Astrocyte (in vitro differentiated cells and primary cell): ENCODE measurements around the gene CYP4F2. TPM values are rescaled to one million over a fixed set of nuclear protein-coding genes. Genes with fewer than 3 reads are reported as not detected.

Experiments used
- DNase-seq: peaks from one replicate; pipeline ENCODE4 v3.0.0-alpha.2; 2010; ENCODE audit warnings: low read depth
- FAIRE-seq: peaks from 2 replicates; lab custom pipeline; 2011; peaks lifted over from hg19 to GRCh38; lab: Jason Lieb, UNC
- H2AFZ ChIP-seq: 2 replicates; pipeline ENCODE4 v1.6.0; 2012; ENCODE audit warnings: low read depth, low read length, inconsistent platforms
- H3K27ac ChIP-seq: 2 replicates; pipeline ENCODE4 v1.5.1; 2011; ENCODE audit warnings: low read depth, low read length, inconsistent platforms
- H3K27me3 ChIP-seq: 2 replicates; pipeline ENCODE4 v1.6.0; 2011; ENCODE audit warnings: low read length, inconsistent platforms; ENCODE audit not compliant: insufficient read depth
- H3K36me3 ChIP-seq: 2 replicates; pipeline ENCODE4 v1.5.1; 2011; ENCODE audit warnings: low read length, inconsistent platforms; ENCODE audit not compliant: insufficient read depth
- H3K4me1 ChIP-seq: 2 replicates; pipeline ENCODE4 v1.5.1; 2011; ENCODE audit warnings: low read length, inconsistent platforms; ENCODE audit not compliant: insufficient read depth
- H3K4me2 ChIP-seq: 2 replicates; pipeline ENCODE4 v1.6.0; 2012; ENCODE audit warnings: low read length, inconsistent platforms
- H3K4me3 ChIP-seq: 2 replicates; pipeline ENCODE4 v1.5.1; 2011; ENCODE audit warnings: low read depth, mild to moderate bottlenecking, low read length, inconsistent platforms; ENCODE audit not compliant: insufficient read depth
- H3K79me2 ChIP-seq: 2 replicates; pipeline ENCODE4 v1.6.0; 2012; ENCODE audit warnings: mild to moderate bottlenecking, low read length, inconsistent platforms; ENCODE audit not compliant: insufficient read depth
- H3K9ac ChIP-seq: 2 replicates; pipeline ENCODE4 v1.6.0; 2012; ENCODE audit warnings: mild to moderate bottlenecking, low read length, inconsistent platforms
- H3K9me3 ChIP-seq: 2 replicates; pipeline ENCODE4 v1.5.1; 2012; ENCODE audit warnings: low read depth, mild to moderate bottlenecking, low read length, inconsistent platforms; ENCODE audit not compliant: insufficient read depth
- H4K20me1 ChIP-seq: 2 replicates; pipeline ENCODE4 v1.6.0; 2012; ENCODE audit warnings: low read length, inconsistent platforms; ENCODE audit not compliant: insufficient read depth
- H3K27ac Mint-ChIP-seq: one replicate; pipeline ENCODE4 v1.8.0; 2021; ENCODE audit warnings: mild to moderate bottlenecking, mixed read lengths; ENCODE audit not compliant: unreplicated experiment
- H3K27me3 Mint-ChIP-seq: one replicate; pipeline ENCODE4 v1.8.0; 2021; ENCODE audit warnings: low read depth, mixed read lengths; ENCODE audit not compliant: unreplicated experiment
- H3K36me3 Mint-ChIP-seq: one replicate; pipeline ENCODE4 v1.8.0; 2021; ENCODE audit warnings: low read depth, mixed read lengths; ENCODE audit not compliant: unreplicated experiment
- H3K4me1 Mint-ChIP-seq: one replicate; pipeline ENCODE4 v1.8.0; 2021; ENCODE audit warnings: low read depth, mixed read lengths; ENCODE audit not compliant: unreplicated experiment
- H3K4me3 Mint-ChIP-seq: one replicate; pipeline ENCODE4 v1.8.0; 2021; ENCODE audit warnings: mild to moderate bottlenecking, moderate library complexity, mixed read lengths; ENCODE audit not compliant: unreplicated experiment
- H3K9me3 Mint-ChIP-seq: one replicate; pipeline ENCODE4 v1.8.0; 2021; ENCODE audit warnings: mild to moderate bottlenecking, mixed read lengths; ENCODE audit not compliant: unreplicated experiment
- EZH2 ChIP-seq: IDR thresholded peaks from 2 replicates; pipeline ENCODE4 v1.6.1; 2012; ENCODE audit warnings: mild to moderate bottlenecking, low read length, inconsistent platforms; ENCODE audit not compliant: insufficient read depth
- total RNA-seq: library from RNA; stranded (reverse); gene quantifications from 2 replicates; pipeline ENCODE4 v1.2.1, GENCODE V29; 2021
- TF ChIP-seq, protein P1 (sequence below): IDR thresholded peaks from 2 replicates; pipeline ENCODE4 v1.5.1; 2011; ENCODE audit warnings: low read depth, mild to moderate bottlenecking, inconsistent platforms, low read length, moderate library complexity; ENCODE audit not compliant: insufficient read depth

Gene CYP4F2
- total RNA-seq, 1 donor from 2014 or later, result not detected

DNA sequence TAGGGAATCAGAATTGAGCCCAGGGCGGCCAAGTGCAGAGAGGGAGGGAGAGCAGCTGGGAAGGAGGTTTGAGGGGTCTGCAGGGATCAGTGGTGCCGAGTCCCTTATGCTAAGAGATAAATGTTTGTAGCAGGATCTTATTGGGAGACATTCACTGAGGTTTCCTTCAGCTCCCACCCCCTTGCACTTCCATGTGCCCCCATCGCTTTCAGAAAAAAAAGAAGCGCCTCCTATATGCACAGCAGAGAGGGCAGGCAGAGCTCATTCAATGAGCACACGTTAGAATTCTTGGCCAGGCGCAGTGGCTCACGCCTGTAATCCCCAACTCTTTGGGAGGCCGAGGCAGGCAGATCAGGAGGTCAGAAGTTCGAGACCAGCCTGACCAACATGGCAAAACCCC, 28.0 kb downstream of the CYP4F2 start:
- DNase-seq (no peak), FAIRE-seq (no peak)
- Histone ChIP-seq H3K9me3 (no peaks in the 10 kb centered on the region), H3K4me2 (no peak overlapping the region), H3K79me2 (no peaks in the 10 kb centered on the region), H3K4me3 (no peak overlapping the region), H3K36me3 (no peaks in the 10 kb centered on the region), H3K27me3 (no peaks in the 10 kb centered on the region), H3K9ac (no peak overlapping the region), H2AFZ (no peak overlapping the region), H3K4me1 (no peaks in the 10 kb centered on the region), H4K20me1 (no peaks in the 10 kb centered on the region), H3K27ac (no peak overlapping the region)
- H3K9me3 Mint-ChIP-seq, result peaks cover 12% of the 10 kb centered on the region
- no peaks in the 10 kb centered on the region for H3K4me1 Mint-ChIP-seq
- TF ChIP-seq, protein P1, sequence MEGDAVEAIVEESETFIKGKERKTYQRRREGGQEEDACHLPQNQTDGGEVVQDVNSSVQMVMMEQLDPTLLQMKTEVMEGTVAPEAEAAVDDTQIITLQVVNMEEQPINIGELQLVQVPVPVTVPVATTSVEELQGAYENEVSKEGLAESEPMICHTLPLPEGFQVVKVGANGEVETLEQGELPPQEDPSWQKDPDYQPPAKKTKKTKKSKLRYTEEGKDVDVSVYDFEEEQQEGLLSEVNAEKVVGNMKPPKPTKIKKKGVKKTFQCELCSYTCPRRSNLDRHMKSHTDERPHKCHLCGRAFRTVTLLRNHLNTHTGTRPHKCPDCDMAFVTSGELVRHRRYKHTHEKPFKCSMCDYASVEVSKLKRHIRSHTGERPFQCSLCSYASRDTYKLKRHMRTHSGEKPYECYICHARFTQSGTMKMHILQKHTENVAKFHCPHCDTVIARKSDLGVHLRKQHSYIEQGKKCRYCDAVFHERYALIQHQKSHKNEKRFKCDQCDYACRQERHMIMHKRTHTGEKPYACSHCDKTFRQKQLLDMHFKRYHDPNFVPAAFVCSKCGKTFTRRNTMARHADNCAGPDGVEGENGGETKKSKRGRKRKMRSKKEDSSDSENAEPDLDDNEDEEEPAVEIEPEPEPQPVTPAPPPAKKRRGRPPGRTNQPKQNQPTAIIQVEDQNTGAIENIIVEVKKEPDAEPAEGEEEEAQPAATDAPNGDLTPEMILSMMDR, result no peak
- TF ChIP-seq EZH2, result no peak
- H3K27ac Mint-ChIP-seq, result no peak overlapping the region
- H3K36me3 Mint-ChIP-seq, result no peaks in the 10 kb centered on the region
- no peak overlapping the region for H3K4me3 Mint-ChIP-seq
- no peaks in the 10 kb centered on the region for H3K27me3 Mint-ChIP-seq

DNA sequence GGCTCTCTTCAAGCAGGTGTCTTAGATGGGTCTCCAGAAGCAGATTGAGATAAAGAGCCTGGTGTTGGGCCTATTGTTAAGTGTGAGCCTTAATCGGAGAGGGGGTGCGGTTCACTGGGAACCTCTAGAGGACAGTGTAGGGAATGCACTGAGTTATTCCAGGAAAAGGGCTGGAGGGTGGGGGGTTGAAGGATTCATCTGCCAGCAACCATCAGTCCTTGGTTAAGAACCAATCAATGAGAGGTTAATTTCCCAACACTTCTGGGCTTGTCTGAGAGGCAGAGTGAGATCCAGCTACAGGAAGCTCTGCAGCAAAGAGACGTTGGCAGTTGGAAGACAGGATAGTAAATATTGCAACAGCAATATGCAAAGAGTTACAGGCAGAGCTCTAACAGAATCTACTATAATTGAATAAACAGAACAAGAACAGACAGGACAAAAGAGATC, 28.7 kb downstream of the CYP4F2 start:
- H3K79me2 ChIP-seq, result no peaks in the 10 kb centered on the region
- DNase-seq (no peak), FAIRE-seq (no peak)
- H3K4me3 ChIP-seq, result no peak overlapping the region
- Mint-ChIP-seq H3K36me3 (no peaks in the 10 kb centered on the region), H3K27ac (no peak overlapping the region), H3K27me3 (no peaks in the 10 kb centered on the region), H3K4me1 (no peaks in the 10 kb centered on the region), H3K9me3 (peaks cover 15% of the 10 kb centered on the region), H3K4me3 (no peak overlapping the region)
- H3K27me3 ChIP-seq, result no peaks in the 10 kb centered on the region
- TF ChIP-seq EZH2, result no peak
- TF ChIP-seq, protein P1, result peak; percentile 28
- no peaks in the 10 kb centered on the region for H4K20me1 ChIP-seq
- H3K9me3 ChIP-seq, result no peaks in the 10 kb centered on the region
- no peaks in the 10 kb centered on the region for H3K4me1 ChIP-seq
- no peak overlapping the region for H2AFZ ChIP-seq
- H3K9ac ChIP-seq, result no peak overlapping the region
- H3K4me2 ChIP-seq, result no peak overlapping the region
- no peaks in the 10 kb centered on the region for H3K36me3 ChIP-seq
- no peak overlapping the region for H3K27ac ChIP-seq

DNA sequence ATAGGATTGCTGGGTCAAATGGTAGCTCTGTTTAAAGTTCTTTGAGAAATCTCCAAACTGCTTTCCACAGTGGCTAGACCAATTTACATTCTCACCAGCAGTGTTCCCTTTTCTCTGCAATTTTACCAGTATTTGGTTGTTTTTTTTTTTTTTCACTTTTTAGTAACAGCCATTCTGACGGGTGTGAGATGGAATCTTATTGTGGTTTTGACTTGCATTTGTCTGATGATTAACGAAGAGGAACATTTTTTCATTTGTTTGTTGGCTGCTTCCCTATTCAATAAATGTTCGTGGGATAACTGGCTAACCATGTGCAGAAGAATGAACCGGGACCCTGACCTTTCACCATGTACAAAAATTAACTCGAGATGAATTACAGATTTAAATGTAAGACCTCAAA, 31.2 kb downstream of the CYP4F2 start:
- no peak for DNase-seq
- H3K4me1 Mint-ChIP-seq, result no peaks in the 10 kb centered on the region
- no peaks in the 10 kb centered on the region for H3K9me3 ChIP-seq
- H3K36me3 Mint-ChIP-seq, result no peaks in the 10 kb centered on the region
- H3K79me2 ChIP-seq, result no peaks in the 10 kb centered on the region
- H3K27ac ChIP-seq, result no peak overlapping the region
- H3K4me1 ChIP-seq, result no peaks in the 10 kb centered on the region
- no peaks in the 10 kb centered on the region for H4K20me1 ChIP-seq
- H3K4me3 ChIP-seq, result no peak overlapping the region
- TF ChIP-seq, protein P1, result no peak
- no peak for TF ChIP-seq EZH2
- no peaks in the 10 kb centered on the region for H3K36me3 ChIP-seq
- FAIRE-seq, result no peak
- H3K27ac Mint-ChIP-seq, result no peak overlapping the region
- H3K27me3 ChIP-seq, result no peaks in the 10 kb centered on the region
- H2AFZ ChIP-seq, result no peak overlapping the region
- H3K9ac ChIP-seq, result no peak overlapping the region
- no peaks in the 10 kb centered on the region for H3K27me3 Mint-ChIP-seq
- no peak overlapping the region for H3K4me3 Mint-ChIP-seq
- peaks cover 26% of the 10 kb centered on the region for H3K9me3 Mint-ChIP-seq
- H3K4me2 ChIP-seq, result no peak overlapping the region
